LNCAP (cell line): ENCODE results near the gene SCN5A.

Experiments
- CTCF ChIP-seq: fragments of 450-650 bp; IDR thresholded peaks from 2 replicates; pipeline ENCODE4 v1.5.1; 2017; ENCODE audit warnings: mild to moderate bottlenecking

The SCN5A gene

GRCh38 chr3:38586546-38587520, 62.7 kb downstream of the SCN5A start:
- TF ChIP-seq CTCF, result no peak

GRCh38 chr3:38585791-38586420, 63.6 kb downstream of the SCN5A start:
- no peak for TF ChIP-seq CTCF

- TF ChIP-seq CTCF, result no peak
Observed at GRCh38 chr3:38583688-38584087, 65.8 kb downstream of the SCN5A start.

- no peak for TF ChIP-seq CTCF
Observed at GRCh38 chr3:38582941-38583645, 66.4 kb downstream of the SCN5A start.

GRCh38 chr3:38582316-38582715, 67.2 kb downstream of the SCN5A start:
- no peak for TF ChIP-seq CTCF

- no peak for TF ChIP-seq CTCF
Observed at GRCh38 chr3:38581774-38582173, 67.7 kb downstream of the SCN5A start.

- TF ChIP-seq CTCF, result no peak
Observed at GRCh38 chr3:38580450-38581382, 68.8 kb downstream of the SCN5A start.
